Muscle of back (tissue), 11 donors: ENCODE results near the gene ALG12. TPM values are rescaled to one million over a fixed set of nuclear protein-coding genes. Genes with fewer than 3 reads are reported as not detected.
A peak's percentile ranks its signal among the peaks of the same experiment; 100 is the strongest.
"Not testable (repeated sequence)": the region's sequence is repeated elsewhere in the genome, so short reads cannot be mapped to it uniquely, and the experiment has no call there.

Experiments
- DNase-seq, 3 donors: peaks; one replicate each; pipeline versions ENCODE4 v3.0.0 to v3.0.0-alpha.2; 2013
- polyA plus RNA-seq, 10 donors: library from polyadenylated mRNA; unstranded; fragments of 120-200 nt; gene quantifications; one replicate each; pipeline ENCODE4 v1.2.1, GENCODE V29; 2013; ENCODE audit not compliant: insufficient read length in 10 of 10

Gene ALG12
- polyA plus RNA-seq, 10 donors: 8.8 to 20.6 (median 12.3) TPM

- DNase-seq: no peak
These were observed 49.0 kb downstream of the ALG12 start for GRCh38 chr22:49869086-49869830.

GRCh38 chr22:49867303-49868265 lies 50.7 kb downstream of the ALG12 start:
- DNase-seq: no peak

GRCh38 chr22:49866646-49867045 lies 51.6 kb downstream of the ALG12 start:
- no peak for DNase-seq

GRCh38 chr22:49866134-49866533 lies 52.1 kb downstream of the ALG12 start:
- no peak for DNase-seq

- no peak for DNase-seq
These were observed 53.1 kb downstream of the ALG12 start for GRCh38 chr22:49865156-49865555.

- no peak for DNase-seq
These were observed 54.3 kb downstream of the ALG12 start for GRCh38 chr22:49863931-49864330.

- no peak for DNase-seq
These were observed 55.8 kb downstream of the ALG12 start for GRCh38 chr22:49862496-49862776.

- DNase-seq: no peak
These were observed 56.4 kb downstream of the ALG12 start for GRCh38 chr22:49861642-49862495.

- DNase-seq: no peak
These were observed 59.4 kb downstream of the ALG12 start for GRCh38 chr22:49858827-49859226.

GRCh38 chr22:49856766-49857618 lies 61.2 kb downstream of the ALG12 start:
- DNase-seq: no peak

- DNase-seq: no peak
These were observed 61.9 kb downstream of the ALG12 start for GRCh38 chr22:49856343-49856742.

GRCh38 chr22:49855251-49855911 lies 62.9 kb downstream of the ALG12 start:
- DNase-seq: no peak

- DNase-seq: peak in 2 of 3 donors; percentile 34 to 75
These were observed 64.0 kb downstream of the ALG12 start for GRCh38 chr22:49853981-49854831.

GRCh38 chr22:49852898-49853894 lies 65.0 kb downstream of the ALG12 start, which contains the start of gene ZBED4:
TSS of gene ZBED4 (plus strand) at chr22:49853844. CDS start at chr22:49883663, 29,819 bp downstream.
- DNase-seq: peak; percentile 97 to 98 (median 98)

- DNase-seq: not testable (repeated sequence)
These were observed 65.7 kb downstream of the ALG12 start for GRCh38 chr22:49852568-49852897.

GRCh38 chr22:49850959-49851802 lies 67.1 kb downstream of the ALG12 start:
- DNase-seq: no peak
